Heart left ventricle (tissue), 16 donors: Measurements from ENCODE around the gene ATXN7. TPM values are rescaled to one million over a fixed set of nuclear protein-coding genes. Genes with fewer than 3 reads are reported as not detected.

ENCODE experiments used
- ATAC-seq, 4 donors: fragments of 200-7000 bp; cut with Tn5 transposase; one replicate each; pipeline ENCODE4 v1.9.1; 2020 to 2022; ENCODE audit warnings: moderate library complexity in 4 of 4, mild to moderate bottlenecking in 3 of 4, moderate number of reproducible peaks in 1 of 4
- DNase-seq, 5 donors: peaks; one replicate each; pipeline ENCODE4 v3.0.0-alpha.2; 2020
- H3K27ac ChIP-seq, 12 donors: fragments of 200-600 bp; sonication (generic) in 4 of 12; one replicate each; pipeline versions ENCODE4 v1.5.0 to v1.8.0; 2016 to 2022; ENCODE audit warnings: mild to moderate bottlenecking in 2 of 12
- H3K27me3 ChIP-seq, 9 donors: fragments of 200-600 bp; sonication (generic) in 2 of 9; one replicate each; pipeline versions ENCODE4 v1.5.1 to v1.8.0; 2016 to 2022; ENCODE audit warnings: mild to moderate bottlenecking in 3 of 9
- H3K36me3 ChIP-seq, 9 donors: fragments of 200-600 bp; sonication (generic) in 2 of 9; one replicate each; pipeline versions ENCODE4 v1.5.0 to v1.8.0; 2018 to 2022; ENCODE audit warnings: mild to moderate bottlenecking in 2 of 9
- H3K4me1 ChIP-seq, 12 donors: fragments of 200-600 bp; sonication (generic) in 4 of 12; one replicate each; pipeline versions ENCODE4 v1.5.0 to v1.8.0; 2016 to 2022; ENCODE audit warnings: mild to moderate bottlenecking in 3 of 12
- H3K4me3 ChIP-seq, 12 donors: fragments of 200-600 bp; sonication (generic) in 4 of 12; one replicate each; pipeline versions ENCODE4 v1.5.0 to v1.8.0; 2017 to 2022; ENCODE audit warnings: mild to moderate bottlenecking in 9 of 12, moderate library complexity in 4 of 12
- H3K9me3 ChIP-seq, 12 donors: fragments of 200-600 bp; sonication (generic) in 4 of 12; one replicate each; pipeline versions ENCODE4 v1.5.0 to v1.8.0; 2016 to 2022; ENCODE audit warnings: mild to moderate bottlenecking in 1 of 12
- POLR2A ChIP-seq, 2 donors: fragments of 450-650 bp; IDR thresholded peaks; one replicate each; pipeline ENCODE4 v1.6.1; 2017; ENCODE audit warnings: antibody characterized with exemption in 2 of 2, mild to moderate bottlenecking in 2 of 2, moderate library complexity in 2 of 2
- WGBS, 4 donors: extraction: QIAGEN DNeasy Blood & Tissue Kit in 2 of 4; methylation state at CpG; one replicate each; pipeline versions ENCODE4 v1.1.5 to v1.1.7; 2013 to 2018; 5-methylcytosine and 5-hydroxymethylcytosine counted together
- intact Hi-C, 10 donors: fragments of 100-400 bp; cut with DNase I; formaldehyde crosslinking; loops; one replicate each; pipeline versions ENCODE4 v1.11.1 to v1.14.2; 2022
- polyA plus RNA-seq, 2 donors: library from polyadenylated mRNA; stranded (reverse); fragments of 200-250 nt; gene quantifications; one replicate each; pipeline ENCODE4 v1.2.3, GENCODE V29; 2013
- total RNA-seq, 9 donors: library from RNA; depleted of rRNA in 2 of 9; stranded (reverse); fragments of >200 nt in 2 of 9; fragmentation: NEBNext Ultra II Directional in 3 of 9; extraction: Animal tissue kit (Norgen Biotek cat#: 25700) in 3 of 9; gene quantifications; one replicate each; pipeline versions ENCODE4 v1.1.0 to v1.2.4, GENCODE V29; 2016 to 2023
- TF ChIP-seq, protein P1 (sequence below), 12 donors: fragments of 200-600 bp; sonication (generic) in 4 of 12; IDR thresholded peaks; one replicate each; pipeline versions ENCODE4 v1.5.0 to v1.8.0; 2018 to 2022; ENCODE audit warnings: antibody characterized with exemption in 12 of 12, mild to moderate bottlenecking in 5 of 12
- donor health status: ischemic (EF 13 %, LVEDD 7.1; RV severe dilation, severe dysfunction).
- donor health status: healthy with polysubstance abuse.
- donor health status: DM: no; HTN: yes; CAD: no.
- donor health status: DM: no; HTN: no; CAD: no.
- donor health status: ischemic (EF 25% LVEDD 6.9; RV normal size, moderate dysfunction).
- donor health status: ischemic (EF 25% LVEDD 5.7; RV mildly dilated, moderate dysfunction).
- donor health status: healthy.
- donor health status: DM: yes; HTN: yes; CAD: no.
- donor health status: ischemic (EF 35%, LVEDD 5.7; RV mildly dilated, moderate dysfunction).
- donor health status: nonischemic (EF 11% LVEDD 7.7; RV severe dilation, severe dysfunction).
- donor health status: DM: yes; HTN: yes; CAD: no.
- donor health status: PGD.
- donor health status: ischemic (EF 29% LVEDD 5.4; RV normal size, mild dysfunction).
- donor health status: nonischemic (EF 23%, LVEDD 6.1; RV moderate dilation, normal function).

The ATXN7 gene
- total and polyA plus RNA-seq, 11 donors, result 4.5 to 31.4 (median 16.7) TPM

DNA sequence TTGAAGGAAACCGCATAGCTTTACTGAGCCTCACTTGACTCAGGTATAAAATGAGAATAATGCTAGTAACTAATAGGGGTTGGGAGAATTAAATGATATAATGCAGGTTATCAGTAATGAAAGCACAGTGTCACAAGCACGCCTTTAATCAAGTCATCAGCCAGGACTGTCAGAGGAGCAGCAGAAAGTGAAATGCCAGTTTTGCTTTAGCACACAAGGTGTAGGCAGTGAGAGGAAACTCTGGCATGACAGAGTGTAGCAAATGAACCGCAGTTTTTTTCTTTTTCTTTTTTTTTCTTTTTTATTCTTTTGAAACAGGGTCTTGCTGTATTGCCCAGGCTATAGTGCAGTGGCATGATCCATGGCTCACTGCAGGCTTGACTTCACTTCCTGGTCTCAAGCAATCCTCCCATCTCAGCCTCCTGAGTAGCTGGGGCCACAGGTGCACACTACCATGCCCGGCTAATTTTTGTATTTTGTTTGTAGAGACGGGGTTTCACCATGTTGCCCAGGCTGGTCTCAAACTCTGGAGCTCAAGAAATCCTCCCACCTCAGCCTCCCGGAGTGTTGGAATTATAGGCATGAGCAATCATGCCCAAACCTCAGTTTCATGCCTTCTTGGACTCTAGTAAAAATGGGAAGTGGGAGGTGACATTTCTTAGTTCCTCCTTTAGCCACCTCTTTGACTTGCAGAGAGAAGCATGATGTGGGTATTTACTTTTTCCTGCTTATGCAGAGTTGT, 58.2 kb downstream of the ATXN7 start:
- no peak for DNase-seq
- Histone ChIP-seq H3K4me1 (peaks cover 0 to 77% (median 0%) of the 10 kb centered on the region in 12 donors), H3K27ac (peak overlapping the region in 1 of 12 donors; percentile 67), H3K4me3 (no peak overlapping the region), H3K36me3 (peaks cover 0 to 81% (median 33%) of the 10 kb centered on the region in 9 donors), H3K9me3 (no peaks in the 10 kb centered on the region), H3K27me3 (no peaks in the 10 kb centered on the region)
- WGBS, 4 donors, result 85 to 97% (median 93%) methylated on average over 6 of the region's 6 CpGs
- intact Hi-C loops, result no loop called here
- TF ChIP-seq, protein P1, sequence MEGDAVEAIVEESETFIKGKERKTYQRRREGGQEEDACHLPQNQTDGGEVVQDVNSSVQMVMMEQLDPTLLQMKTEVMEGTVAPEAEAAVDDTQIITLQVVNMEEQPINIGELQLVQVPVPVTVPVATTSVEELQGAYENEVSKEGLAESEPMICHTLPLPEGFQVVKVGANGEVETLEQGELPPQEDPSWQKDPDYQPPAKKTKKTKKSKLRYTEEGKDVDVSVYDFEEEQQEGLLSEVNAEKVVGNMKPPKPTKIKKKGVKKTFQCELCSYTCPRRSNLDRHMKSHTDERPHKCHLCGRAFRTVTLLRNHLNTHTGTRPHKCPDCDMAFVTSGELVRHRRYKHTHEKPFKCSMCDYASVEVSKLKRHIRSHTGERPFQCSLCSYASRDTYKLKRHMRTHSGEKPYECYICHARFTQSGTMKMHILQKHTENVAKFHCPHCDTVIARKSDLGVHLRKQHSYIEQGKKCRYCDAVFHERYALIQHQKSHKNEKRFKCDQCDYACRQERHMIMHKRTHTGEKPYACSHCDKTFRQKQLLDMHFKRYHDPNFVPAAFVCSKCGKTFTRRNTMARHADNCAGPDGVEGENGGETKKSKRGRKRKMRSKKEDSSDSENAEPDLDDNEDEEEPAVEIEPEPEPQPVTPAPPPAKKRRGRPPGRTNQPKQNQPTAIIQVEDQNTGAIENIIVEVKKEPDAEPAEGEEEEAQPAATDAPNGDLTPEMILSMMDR (IDR thresholded peaks at IDR 0.05), result no peak
- TF ChIP-seq POLR2A (IDR thresholded peaks at IDR 0.05), result no peak
- peak in 3 of 4 donors; percentile 32 to 62 (median 32) for ATAC-seq

DNA sequence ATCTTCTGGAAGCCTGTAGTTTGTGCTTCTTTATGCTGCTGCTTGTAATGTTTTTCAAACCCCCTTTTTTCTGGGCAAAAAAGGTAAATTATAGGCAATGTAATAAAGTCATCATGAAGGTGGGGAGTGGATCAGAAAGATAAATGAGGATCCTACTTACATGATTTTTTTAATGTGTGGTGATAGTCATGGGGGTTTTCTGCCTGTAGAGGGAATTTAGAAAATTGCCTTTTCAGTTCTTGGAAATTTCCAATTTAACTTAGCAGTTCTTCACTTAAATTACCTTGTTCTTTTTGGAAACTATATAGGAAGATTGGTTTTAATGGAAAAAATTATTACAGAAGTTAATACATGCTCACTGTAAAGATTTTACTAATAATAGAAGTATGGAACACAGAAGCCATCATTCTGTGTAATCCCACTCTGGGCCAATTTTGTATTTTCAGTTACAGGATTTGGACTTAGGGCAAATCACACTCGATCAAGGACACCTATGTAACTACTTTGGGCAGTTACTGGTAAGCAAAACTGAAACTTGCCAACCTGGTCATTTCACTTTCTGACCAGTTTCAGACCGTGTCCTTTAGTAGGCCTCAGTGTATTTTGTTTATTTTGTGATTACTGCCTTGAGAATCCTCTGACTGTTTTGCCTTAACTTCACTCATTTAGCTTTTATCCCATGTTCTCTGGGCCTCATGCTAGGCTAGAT, 59.0 kb downstream of the ATXN7 start:
- H3K27me3 ChIP-seq, result no peaks in the 10 kb centered on the region
- ATAC-seq (no peak), DNase-seq (no peak)
- H3K27ac ChIP-seq, result peak overlapping the region in 1 of 12 donors; percentile 67
- WGBS, 4 donors, result 88 to 93% (median 90%) methylated on average over 2 of the region's 2 CpGs
- intact Hi-C loops, result no loop called here
- H3K9me3 ChIP-seq, result no peaks in the 10 kb centered on the region
- H3K4me3 ChIP-seq, result no peak overlapping the region
- TF ChIP-seq POLR2A (IDR thresholded peaks at IDR 0.05), result no peak
- TF ChIP-seq, protein P1 (IDR thresholded peaks at IDR 0.05), result no peak
- H3K36me3 ChIP-seq, result peaks cover 0 to 78% (median 27%) of the 10 kb centered on the region in 9 donors
- H3K4me1 ChIP-seq, result peaks cover 0 to 82% (median 0%) of the 10 kb centered on the region in 12 donors

DNA sequence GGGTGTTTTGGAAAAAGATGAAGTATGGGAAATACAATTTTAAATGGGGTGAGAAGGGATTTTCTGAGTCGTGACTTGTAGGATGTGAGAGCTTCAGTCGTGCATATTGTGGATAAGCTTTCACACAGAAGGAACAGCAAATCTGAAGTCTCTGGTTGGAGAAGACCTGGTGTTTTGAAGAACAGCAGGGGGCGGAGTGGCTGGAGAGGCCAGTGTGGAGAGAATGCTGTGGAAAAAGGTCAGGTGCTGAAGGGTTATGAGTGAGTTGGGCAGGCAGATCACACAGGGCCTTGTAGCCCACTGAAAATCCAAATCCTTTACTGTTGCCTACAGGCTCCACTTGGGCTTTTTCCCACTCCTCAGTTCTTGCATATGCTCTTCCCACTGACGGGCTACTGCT, 62.6 kb downstream of the ATXN7 start:
- Histone ChIP-seq H3K27me3 (no peaks in the 10 kb centered on the region), H3K9me3 (no peaks in the 10 kb centered on the region), H3K4me3 (no peak overlapping the region), H3K27ac (peak overlapping the region in 1 of 12 donors; percentile 69), H3K4me1 (peaks cover 0 to 83% (median 2%) of the 10 kb centered on the region in 12 donors), H3K36me3 (peaks cover 0 to 50% (median 14%) of the 10 kb centered on the region in 9 donors)
- ATAC-seq, result no peak
- no peak for DNase-seq
- WGBS, 4 donors, result 97 to 99% (median 98%) methylated on average over 4 of the region's 4 CpGs
- TF ChIP-seq POLR2A (IDR thresholded peaks at IDR 0.05), result no peak
- TF ChIP-seq, protein P1 (IDR thresholded peaks at IDR 0.05), result no peak
- intact Hi-C loops, result no loop called here
